Osteocyte (in vitro differentiated cells): ENCODE data around the gene KRT12. TPM values are rescaled to one million over a fixed set of nuclear protein-coding genes. Genes with fewer than 3 reads are reported as not detected.
A peak's percentile ranks its signal among the peaks of the same experiment; 100 is the strongest.
"Not testable (repeated sequence)": the region's sequence is repeated elsewhere in the genome, so short reads cannot be mapped to it uniquely, and the experiment has no call there.

Experiments
- DNase-seq: peaks from one replicate; pipeline ENCODE4 v3.0.0; 2021; ENCODE audit warnings: mixed read lengths; ENCODE audit not compliant: unreplicated experiment; ENCODE audit errors: extremely low spot score
- H3K27ac Mint-ChIP-seq: one replicate; pipeline ENCODE4 v1.8.0; 2021; ENCODE audit warnings: mild to moderate bottlenecking, mixed read lengths; ENCODE audit not compliant: unreplicated experiment
- H3K27me3 Mint-ChIP-seq: one replicate; pipeline ENCODE4 v1.8.0; 2021; ENCODE audit warnings: mixed read lengths; ENCODE audit not compliant: unreplicated experiment
- H3K36me3 Mint-ChIP-seq: one replicate; pipeline ENCODE4 v1.8.0; 2021; ENCODE audit warnings: mixed read lengths; ENCODE audit not compliant: unreplicated experiment
- H3K4me1 Mint-ChIP-seq: one replicate; pipeline ENCODE4 v1.8.0; 2021; ENCODE audit warnings: mixed read lengths; ENCODE audit not compliant: unreplicated experiment
- H3K4me3 Mint-ChIP-seq: one replicate; pipeline ENCODE4 v1.8.0; 2021; ENCODE audit warnings: mild to moderate bottlenecking, moderate library complexity, mixed read lengths; ENCODE audit not compliant: unreplicated experiment
- H3K9me3 Mint-ChIP-seq: one replicate; pipeline ENCODE4 v1.8.0; 2021; ENCODE audit warnings: mixed read lengths; ENCODE audit not compliant: unreplicated experiment
- CTCF ChIP-seq: fragments of 200-600 bp; sonication (generic); IDR thresholded peaks from 2 replicates; pipeline ENCODE4 v1.5.0; 2021; ENCODE audit warnings: antibody characterized with exemption, mild to moderate bottlenecking, moderate library complexity
- total RNA-seq: library from RNA; stranded (reverse); gene quantifications from 2 replicates; pipeline ENCODE4 v1.2.1, GENCODE V29; 2021

Gene KRT12
- total RNA-seq, 1 donor from 2014 or later, result not detected

GRCh38 chr17:40817103-40817682 lies 49.8 kb downstream of the KRT12 start:
- TF ChIP-seq CTCF, result no peak
- H3K27ac Mint-ChIP-seq, result peak overlapping the region; percentile 51
- peaks cover 23% of the 10 kb centered on the region for H3K4me1 Mint-ChIP-seq

GRCh38 chr17:40816569-40816968 lies 50.5 kb downstream of the KRT12 start:
- no peak for DNase-seq
- peaks cover 30% of the 10 kb centered on the region for H3K36me3 Mint-ChIP-seq
- H3K27ac Mint-ChIP-seq, result no peak overlapping the region
- H3K27me3 Mint-ChIP-seq, result peaks cover 13% of the 10 kb centered on the region
- peaks cover 23% of the 10 kb centered on the region for H3K4me1 Mint-ChIP-seq
- no peak for TF ChIP-seq CTCF
- H3K9me3 Mint-ChIP-seq, result no peaks in the 10 kb centered on the region
- peak overlapping the region; percentile 30 for H3K4me3 Mint-ChIP-seq

More at GRCh38 chr17:40817103-40817682, 49.8 kb downstream of the KRT12 start:
- peaks cover 30% of the 10 kb centered on the region for H3K36me3 Mint-ChIP-seq
- H3K4me3 Mint-ChIP-seq, result peak overlapping the region; percentile 85
- DNase-seq, result no peak
- no peaks in the 10 kb centered on the region for H3K9me3 Mint-ChIP-seq
- H3K27me3 Mint-ChIP-seq, result peaks cover 6% of the 10 kb centered on the region

- peaks cover 27% of the 10 kb centered on the region for H3K4me1 Mint-ChIP-seq
- TF ChIP-seq CTCF, result no peak
- H3K27ac Mint-ChIP-seq, result no peak overlapping the region
- H3K27me3 Mint-ChIP-seq, result peaks cover 20% of the 10 kb centered on the region
- no peak overlapping the region for H3K4me3 Mint-ChIP-seq
- DNase-seq, result no peak
- no peaks in the 10 kb centered on the region for H3K9me3 Mint-ChIP-seq
- peaks cover 30% of the 10 kb centered on the region for H3K36me3 Mint-ChIP-seq
Measured at GRCh38 chr17:40815381-40815780, 51.6 kb downstream of the KRT12 start.

GRCh38 chr17:40814657-40815056 lies 52.4 kb downstream of the KRT12 start:
- DNase-seq, H3K9me3 Mint-ChIP-seq, H3K27ac Mint-ChIP-seq, H3K4me3 Mint-ChIP-seq: not testable (repeated sequence)
- H3K36me3 Mint-ChIP-seq, result peaks cover 24% of the 10 kb centered on the region
- H3K27me3 Mint-ChIP-seq, result peaks cover 27% of the 10 kb centered on the region
- peaks cover 25% of the 10 kb centered on the region for H3K4me1 Mint-ChIP-seq

- no peak for TF ChIP-seq CTCF
- Mint-ChIP-seq H3K9me3 (no peaks in the 10 kb centered on the region), H3K27ac (no peak overlapping the region), H3K4me3 (no peak overlapping the region), H3K4me1 (peaks cover 20% of the 10 kb centered on the region), H3K27me3 (peaks cover 27% of the 10 kb centered on the region), H3K36me3 (peaks cover 20% of the 10 kb centered on the region)
- no peak for DNase-seq
Measured at GRCh38 chr17:40813804-40814203, 53.2 kb downstream of the KRT12 start.
